Measurements from ENCODE around the gene TM9SF1.
"Not testable (repeated sequence)": the region's sequence is repeated elsewhere in the genome, so short reads cannot be mapped to it uniquely, and the experiment has no call there.

Gene TM9SF1

DNA sequence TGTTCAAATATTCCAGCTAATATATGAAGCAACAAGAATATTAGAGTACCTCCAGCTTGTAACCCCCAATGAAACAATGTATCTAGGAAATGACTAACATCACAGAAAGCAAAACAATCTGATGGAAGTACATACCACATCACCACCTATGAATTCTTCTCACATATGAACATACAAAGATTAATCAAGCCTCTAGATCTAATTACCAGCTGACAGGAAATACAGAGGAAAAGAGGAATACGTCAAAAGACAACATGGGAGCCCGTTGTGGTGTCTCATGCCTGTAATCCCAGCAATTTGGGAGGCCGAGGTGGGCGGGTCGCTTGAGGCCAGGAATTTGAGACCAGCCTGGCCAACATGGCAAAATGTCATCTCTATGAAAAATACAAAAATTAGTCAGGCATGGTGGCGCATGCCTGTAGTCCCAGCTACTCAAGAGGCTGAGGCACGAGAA lies 29.4 kb upstream of the TM9SF1 start:
- no peak for DNase-seq (ENCODE audit: low read depth in 2 of 2)

DNA sequence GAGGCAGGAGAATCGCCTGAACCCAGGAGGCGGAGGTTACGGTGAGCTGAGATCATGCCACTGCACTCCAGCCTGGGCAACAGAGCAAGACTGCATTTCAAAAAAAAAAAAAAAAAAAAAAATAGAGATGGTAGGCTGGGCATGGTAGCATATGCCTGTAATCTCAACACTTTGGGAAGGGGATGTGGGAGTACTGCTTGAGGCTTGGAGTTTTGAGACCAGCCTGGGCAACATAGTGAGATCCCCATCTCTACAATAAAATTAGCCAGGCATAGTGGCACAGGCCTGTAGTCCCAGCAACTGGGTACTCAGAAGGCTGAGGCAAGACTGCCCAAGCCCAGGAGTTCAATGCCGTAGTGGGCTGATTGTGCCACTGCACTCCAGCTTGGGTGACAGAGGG lies 27.7 kb upstream of the TM9SF1 start:
- not testable (repeated sequence) for DNase-seq (ENCODE audit: low read depth in 2 of 2)

DNA sequence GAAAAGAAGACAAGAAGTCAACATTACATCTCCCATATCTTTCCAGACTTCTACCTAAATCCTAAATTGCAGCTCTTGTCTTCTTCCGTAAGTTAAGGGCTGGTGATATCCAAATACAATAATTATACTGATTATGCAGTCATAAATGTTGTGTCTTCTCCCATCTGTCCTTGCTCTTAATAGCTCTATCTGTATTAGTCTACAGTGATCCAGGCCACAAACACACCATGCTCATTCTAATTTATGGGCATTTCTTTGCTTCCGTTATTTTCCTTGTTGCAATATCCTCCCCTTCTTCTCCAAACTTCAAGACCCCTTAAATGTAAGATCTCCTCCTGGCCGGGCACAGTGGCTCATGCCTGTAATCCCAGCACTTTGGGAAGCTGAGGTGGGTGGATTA lies 24.3 kb upstream of the TM9SF1 start:
- no peak for DNase-seq (ENCODE audit: low read depth in 2 of 2)

DNA sequence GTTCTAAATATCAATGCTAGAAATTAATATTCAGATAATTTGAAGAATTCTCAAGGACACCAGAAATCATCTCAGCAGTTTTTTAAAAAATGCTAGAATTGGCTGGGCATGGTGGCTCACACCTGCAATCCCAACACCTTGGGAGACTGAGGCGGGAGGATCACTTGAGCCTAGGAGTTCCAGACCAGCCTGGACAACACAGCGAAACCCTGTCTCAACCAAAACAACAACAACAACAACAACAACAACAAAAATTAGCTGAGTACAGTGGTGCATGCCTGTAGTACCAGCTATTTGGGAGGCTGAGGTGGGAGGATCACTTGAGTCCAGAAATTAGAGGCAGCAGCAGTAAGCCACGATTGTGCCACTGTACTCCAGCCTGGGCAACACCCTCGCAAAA lies 23.8 kb upstream of the TM9SF1 start:
- DNase-seq (ENCODE audit: low read depth in 2 of 2) = no peak

DNA sequence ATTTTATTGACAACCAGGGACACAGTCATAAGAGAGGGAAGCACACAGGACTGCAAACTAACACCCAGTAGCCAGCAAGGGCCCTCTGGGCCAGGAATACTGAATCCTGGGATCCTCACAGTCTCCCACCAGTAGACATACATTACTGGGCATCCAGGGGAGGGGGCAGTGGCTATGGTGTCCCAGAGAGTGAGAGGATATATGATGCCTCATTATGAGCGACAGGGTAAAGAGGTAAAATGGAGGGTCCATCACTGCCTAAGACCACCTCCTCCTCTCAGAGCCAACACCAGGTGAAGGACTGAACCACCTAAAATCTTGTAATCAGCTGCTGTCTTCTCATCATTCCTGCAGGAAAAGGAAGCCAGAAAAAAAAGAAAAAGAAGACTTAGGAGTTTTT lies 21.6 kb upstream of the TM9SF1 start:
- DNase-seq (ENCODE audit: low read depth in 2 of 2) = not testable (repeated sequence)

DNA sequence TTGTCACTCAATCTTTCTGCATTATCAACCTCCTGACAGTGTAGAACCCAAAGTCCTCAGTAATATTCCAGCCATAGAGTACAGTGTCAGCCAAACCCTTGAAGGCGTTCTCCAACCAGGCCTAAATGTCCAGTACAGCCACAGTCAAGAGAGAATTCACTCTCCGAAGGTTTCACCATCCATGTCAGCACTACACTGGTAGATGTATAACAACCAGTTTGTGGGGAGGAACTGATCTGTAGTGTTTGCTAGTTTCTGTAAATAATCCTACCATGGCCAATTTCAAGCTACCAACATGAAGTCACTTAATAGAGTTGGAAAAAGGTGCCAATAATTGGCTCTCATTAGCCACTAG lies 21.1 kb upstream of the TM9SF1 start:
- DNase-seq (ENCODE audit: low read depth in 2 of 2) = no peak

DNA sequence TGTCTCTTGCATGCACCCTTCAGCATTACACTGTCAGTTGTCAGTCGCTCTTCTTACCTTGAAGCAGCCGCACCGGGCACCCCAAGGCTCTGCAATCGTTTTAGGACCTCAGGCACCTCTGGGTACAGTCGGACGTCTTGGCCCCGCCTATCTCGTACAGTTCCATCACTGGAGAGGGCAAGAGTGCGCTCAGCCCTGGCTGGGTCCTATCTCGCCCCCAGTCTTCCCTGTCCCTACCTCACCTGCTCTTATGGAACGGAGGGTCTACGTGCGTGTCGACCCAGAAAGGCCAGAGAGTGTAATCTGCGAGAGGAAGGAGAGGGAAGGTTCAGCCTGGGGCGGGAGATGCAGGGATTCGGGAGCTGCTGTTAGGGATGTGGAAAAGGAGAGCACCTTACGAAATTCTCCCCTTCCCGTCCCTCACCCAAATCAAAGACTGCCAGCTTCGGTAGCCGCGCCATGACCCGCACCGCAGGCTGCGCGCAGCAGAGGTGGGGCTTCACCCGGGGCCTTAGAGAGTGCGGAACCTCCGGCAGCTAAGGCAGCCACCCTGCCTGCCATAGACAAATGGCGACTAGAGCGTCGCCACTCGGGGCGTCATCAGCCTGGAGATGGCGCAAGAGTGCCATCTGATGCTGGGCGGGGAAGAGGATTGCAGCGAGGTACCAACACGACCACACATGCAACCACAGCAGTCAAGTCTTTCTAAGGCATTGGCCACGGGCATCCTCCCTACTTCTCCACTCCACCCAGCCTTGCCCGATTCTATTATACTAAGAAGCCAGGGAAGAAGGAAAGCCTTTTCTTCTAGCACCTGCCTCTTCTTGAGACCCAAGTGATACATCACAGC lies 20.5 kb upstream of the TM9SF1 start, which contains the start of gene MDP1:
Gene MDP1 (minus strand): TSS at position 572 of the 850 bp plus-strand sequence. CDS start 111 bp downstream, at position 461.
- peak; percentile 72 to 75 for DNase-seq (ENCODE audit: low read depth in 2 of 2)

DNA sequence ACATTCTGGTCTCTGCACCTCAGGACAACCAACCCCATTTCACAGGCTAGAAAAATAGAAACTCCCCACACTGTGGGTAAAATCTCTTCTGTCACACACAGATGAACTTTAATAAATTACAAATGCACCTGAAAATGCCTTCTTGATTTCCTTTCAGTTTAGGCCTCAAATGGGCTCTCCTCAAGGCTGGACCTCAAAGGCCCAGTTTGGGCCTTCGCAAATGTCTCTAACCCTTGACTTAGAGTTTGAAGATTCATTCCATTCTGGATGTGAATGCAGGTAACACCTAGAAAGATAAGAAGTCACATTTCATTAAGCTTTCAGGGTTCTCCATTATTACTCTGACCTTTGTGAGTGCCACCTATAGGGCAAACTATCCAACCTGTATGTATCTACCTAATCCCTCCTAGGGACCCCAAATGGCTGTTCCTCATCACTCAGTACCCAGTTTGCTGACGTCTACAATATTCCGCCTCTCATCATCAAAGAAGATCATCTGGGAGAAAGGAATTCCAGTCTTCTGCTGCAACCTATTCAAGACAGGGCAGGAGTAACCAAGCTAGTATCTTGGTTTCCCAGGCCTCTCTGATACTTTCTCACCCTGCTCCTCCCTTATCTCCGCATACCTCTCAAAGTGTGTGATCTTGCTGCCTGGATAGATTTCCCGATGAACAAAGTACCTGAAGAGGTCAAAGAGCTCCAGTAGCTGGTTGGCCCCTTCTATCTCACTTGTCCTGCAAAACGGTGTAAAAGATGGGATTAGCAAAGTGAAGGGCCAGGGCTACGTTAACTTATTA lies 18.8 kb upstream of the TM9SF1 start:
- no peak for DNase-seq (ENCODE audit: low read depth in 2 of 2)

DNA sequence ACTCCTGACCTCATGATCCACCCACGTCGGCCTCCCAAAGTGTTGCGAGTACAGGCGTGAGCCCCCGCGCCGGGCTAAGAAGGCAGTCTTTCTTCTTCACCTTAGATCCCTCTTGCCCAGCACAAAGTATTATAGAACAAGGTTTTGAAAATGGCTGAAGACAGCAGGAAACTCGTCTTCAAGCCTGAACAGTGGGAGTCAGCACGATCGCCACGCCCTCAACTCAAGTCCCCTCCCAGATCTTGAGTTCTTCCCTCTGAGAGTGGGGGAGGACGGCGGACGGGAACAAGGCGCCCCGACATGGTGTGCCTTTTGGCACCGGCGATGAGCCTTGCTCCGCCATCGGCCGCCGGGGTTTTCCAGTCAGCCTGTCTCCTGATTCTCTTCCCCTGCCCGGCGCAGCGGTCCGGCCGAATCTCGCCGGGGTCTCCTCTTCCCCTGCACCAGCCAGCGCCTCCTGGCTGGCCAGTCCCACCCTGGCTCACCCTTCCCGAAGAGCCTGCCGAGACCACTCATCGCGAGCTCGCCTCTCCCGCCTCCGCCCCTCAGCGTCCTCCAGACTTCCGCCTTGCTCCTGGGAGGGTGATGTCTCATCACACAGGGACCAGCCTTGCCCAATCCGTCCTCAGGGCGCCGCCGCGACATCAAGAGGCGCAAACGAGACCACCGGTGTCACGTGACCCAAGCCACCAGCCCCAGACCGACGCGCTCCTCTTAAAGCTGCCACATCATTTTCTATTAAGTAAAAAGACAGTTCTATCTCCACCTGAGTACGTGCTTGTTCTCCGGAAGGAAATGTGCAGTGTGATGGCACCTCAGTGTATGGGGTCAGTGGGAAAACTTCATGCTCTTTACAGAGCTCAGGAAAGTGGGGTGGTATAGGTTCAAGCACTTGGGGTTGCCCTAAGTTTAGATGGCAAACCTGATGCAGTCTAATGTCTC lies 18.0 kb upstream of the TM9SF1 start, which contains the start of gene CHMP4A:
Gene CHMP4A (minus strand): TSS at position 565 of the 942 bp plus-strand sequence. CDS start 49 bp downstream, at position 516.
- peak; percentile 89 for DNase-seq (ENCODE audit: low read depth in 2 of 2)

DNA sequence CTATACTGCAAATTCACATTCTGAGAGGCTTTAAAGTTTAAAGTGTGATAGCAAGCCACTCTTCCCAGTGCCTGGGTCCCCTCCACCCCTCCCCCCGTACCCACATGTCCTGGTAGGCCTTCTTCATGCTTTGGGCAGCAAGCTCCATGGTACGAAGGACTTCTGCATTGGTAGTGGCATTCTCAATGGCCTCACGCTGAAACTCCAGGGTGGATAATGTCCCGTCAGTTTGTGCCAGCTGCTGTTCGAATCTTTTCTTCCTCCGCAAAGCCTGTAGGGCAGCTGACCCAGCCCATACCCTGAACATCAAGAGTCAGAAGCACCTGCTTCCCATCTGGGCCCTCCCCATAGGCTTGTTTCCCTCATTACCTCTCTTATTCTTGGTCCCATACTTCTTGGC lies 16.1 kb upstream of the TM9SF1 start:
- no peak for DNase-seq (ENCODE audit: low read depth in 2 of 2)

DNA sequence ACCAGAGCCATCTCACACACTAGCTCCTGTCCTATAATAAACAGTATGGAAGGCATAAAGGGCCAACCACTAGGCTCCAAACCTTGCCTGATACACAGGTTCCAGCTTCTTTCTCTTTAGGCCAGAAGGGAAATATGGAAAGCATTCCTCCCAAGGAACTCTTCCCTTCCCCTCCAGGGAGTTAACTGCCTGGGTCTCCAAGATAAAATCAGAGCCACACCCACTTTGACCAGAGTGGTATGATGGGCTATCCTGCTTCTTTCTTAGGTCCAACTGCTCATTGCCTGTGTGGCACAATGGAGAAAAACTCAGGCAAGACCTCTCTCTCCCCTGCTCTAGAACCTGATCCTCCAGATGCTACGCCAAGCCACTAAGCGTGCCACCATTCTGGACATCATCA lies 12.4 kb upstream of the TM9SF1 start:
- no peak for DNase-seq (ENCODE audit: low read depth in 2 of 2)

DNA sequence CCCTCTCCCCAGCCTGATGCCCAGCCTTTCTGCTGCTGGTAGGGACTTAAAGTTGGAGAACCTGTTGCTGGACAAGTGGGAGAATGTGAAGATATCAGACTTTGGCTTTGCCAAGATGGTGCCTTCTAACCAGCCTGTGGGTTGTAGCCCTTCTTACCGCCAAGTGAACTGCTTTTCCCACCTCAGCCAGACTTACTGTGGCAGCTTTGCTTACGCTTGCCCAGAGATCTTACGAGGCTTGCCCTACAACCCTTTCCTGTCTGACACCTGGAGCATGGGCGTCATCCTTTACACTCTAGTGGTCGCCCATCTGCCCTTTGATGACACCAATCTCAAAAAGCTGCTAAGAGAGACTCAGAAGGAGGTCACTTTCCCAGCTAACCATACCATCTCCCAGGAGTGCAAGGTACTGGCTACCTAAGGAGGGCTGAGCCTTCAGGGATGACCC lies 11.9 kb upstream of the TM9SF1 start:
- DNase-seq (ENCODE audit: low read depth in 2 of 2) = no peak

DNA sequence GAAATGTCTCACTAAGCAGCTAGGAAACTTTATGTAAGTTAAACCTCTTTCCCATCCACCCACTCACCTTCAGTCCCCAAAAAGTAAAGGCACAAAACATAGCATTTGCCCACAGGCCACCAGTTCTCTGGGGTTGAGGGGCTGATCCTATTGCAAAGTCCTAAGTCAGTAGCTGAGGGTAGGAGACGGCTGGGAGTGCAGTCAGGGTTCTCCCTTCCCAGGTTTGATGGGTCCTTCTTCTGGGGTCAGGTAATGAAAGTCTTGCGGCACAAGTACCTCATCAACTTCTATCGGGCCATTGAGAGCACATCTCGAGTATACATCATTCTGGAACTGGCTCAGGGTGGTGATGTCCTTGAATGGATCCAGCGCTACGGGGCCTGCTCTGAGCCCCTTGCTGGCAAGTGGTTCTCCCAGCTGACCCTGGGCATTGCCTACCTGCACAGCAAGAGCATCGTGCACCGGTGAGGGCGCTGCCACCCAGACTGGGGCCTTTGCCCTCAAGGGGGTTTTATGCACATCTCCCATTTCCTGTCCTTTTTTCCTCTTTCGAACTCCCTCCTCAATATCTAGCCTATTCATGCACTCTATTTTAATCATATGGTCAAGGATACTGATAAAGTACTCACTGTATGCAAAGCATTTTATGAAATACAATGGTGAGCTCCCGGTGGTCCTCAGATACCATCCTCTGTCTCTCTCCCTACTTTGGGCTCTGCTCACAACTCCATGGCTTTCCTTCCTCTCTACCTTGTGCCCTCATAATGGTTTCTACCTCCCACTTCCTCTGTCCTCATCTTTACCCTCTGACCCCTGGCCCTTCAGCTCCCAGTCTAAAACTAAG lies 11.2 kb upstream of the TM9SF1 start:
- DNase-seq (ENCODE audit: low read depth in 2 of 2) = no peak

DNA sequence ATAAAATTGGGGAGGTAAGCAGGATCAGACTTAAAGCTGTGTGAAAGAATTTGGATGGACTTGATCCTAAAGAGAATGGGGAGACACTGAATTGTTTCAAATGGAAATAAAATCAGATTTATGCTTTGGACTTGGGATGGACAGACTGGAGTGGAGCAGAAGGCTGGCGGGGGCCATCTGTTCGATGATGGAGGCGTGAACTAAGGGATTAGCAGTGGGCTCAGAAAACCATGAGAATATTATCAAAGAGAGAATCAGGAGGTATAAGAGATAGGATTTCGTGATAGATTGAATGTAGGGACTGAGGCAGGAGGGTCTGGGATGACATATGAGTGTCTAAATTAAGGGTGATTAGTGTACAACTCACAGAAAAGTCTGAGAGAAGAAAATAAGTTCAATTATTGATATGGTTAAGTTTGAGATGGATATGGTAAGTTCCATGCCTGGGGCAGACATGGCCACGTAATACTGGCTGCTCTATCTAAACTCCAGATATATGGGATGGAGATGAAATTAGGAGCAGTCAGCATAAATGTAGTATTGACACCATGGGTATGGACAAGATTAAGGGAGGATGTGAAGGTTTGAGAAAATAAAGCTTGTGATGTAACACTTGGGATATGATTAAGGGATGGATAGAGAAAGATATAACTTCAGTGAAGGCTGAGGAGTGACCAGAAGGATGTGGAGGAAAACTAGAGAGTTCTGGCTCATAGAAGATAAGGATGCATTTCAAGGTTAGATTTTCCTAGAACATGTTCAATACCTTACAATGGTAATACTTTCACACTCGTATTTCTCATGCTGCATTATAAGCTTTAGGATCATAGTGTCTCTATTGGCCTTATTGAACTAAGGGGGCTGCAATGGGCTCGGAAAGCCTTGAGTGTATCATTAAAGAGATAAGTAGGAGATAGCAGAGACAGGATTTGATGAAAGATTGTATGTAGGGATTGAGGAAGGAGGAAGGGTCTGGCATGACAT lies 9.2 kb upstream of the TM9SF1 start:
- DNase-seq (ENCODE audit: low read depth in 2 of 2) = no peak

DNA sequence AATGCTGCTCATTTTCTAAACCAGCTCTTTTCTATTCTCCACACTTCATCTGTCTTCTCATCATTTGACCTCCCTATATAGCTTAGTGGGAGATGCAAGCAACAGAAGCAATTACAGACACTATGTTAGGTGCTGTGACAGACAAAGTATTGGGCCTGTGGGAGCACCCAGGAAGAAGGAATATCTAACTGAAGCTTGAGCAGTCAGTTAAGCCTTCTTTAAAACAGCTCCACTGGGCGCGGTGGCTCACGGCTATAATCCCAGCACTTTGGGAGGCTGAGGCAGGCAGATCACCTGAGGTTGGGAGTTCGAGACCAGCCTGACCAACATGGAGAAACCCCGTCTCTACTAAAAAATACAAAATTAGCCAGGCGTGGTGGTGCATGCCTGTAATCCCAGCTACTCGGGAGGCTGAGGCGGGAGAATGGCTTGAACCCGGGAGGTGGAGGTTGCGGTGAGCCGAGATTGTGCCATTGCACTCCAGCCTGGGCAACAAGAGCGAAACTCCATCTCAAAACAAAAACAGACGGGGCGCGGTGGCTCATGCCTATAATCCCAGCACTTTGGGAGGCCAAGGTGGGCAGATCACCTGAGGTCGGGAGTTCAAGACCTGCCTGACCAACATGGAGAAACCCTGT lies 8.1 kb upstream of the TM9SF1 start:
- not testable (repeated sequence) for DNase-seq (ENCODE audit: low read depth in 2 of 2)

DNA sequence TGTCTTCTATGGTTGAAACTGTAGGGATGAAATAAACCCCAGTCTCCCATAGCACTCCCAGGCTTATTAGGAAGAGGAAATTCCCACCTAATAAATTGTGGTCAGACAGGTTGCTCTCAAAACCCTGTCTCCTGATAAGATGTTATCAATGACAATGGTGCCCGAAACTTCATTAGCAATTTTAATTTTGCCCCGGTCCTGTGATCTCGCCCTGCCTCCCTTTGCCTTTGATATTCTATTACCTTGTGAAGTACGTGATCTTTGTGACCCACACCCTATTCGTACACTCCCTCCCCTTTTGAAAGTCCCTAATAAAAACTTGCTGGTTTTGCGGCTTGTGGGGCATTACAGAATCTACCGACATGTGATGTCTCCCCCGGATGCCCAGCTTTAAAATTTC lies 7.3 kb upstream of the TM9SF1 start:
- DNase-seq (ENCODE audit: low read depth in 2 of 2) = not testable (repeated sequence)

DNA sequence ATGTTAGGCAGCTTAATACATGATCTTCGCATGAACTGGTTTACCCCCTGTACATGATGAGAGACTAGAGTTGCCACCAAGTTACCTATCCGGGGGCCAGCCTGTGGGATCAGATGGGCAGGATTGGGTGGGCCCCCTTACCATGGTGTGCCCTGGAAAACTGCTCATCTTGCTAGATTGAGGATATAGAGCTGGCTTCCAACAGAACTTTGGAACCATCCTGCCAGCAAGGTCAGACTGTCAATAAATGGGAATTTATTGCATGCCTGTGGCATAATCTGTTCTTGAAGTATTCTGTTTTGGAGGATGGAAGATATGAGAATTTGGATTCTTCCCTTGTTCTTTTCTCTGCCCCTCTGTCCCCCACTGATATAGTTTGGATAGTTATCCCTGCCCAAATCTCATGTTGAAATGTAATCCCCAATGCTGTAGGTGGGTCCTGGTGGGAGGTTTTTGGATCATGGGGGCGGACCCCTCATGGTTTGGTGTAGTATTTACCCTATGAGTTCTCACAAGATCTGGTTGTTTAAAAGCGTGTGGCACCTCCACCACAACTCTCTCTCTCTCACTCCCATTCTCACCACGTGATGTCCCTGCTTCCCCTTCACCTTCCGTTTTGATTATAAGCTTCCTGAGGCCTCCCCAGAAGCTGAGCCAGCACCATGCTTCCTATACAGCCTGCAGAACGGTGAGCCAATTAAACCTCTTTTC lies 3.7 kb upstream of the TM9SF1 start:
- DNase-seq (ENCODE audit: low read depth in 2 of 2) = no peak

DNA sequence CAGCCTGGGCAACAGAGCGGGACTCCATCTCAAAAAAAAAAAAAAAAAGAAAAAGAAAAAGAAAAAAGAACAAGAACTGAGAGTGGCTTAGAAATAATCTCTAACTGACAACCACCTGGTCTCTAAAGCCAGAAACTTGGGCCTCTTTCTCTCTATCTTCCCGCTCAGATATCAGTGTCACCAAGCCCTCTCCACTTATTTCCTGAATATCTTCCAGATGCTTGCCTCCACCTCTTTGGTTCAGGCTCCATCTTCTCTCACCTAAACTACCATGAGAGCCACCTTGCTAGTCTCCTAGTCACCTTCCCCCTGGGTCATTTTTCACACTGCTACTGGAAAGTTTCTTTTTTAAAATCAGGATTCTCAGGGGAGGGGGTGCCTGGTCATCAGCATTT lies 1.8 kb upstream of the TM9SF1 start:
- no peak for DNase-seq (ENCODE audit: low read depth in 2 of 2)
